GM19351 (cell line): ENCODE measurements around the gene SLC19A1.

Source experiments
- ATAC-seq: cut with Tn5 transposase; IDR thresholded peaks from one replicate; pipeline ENCODE4 v1.9.1; 2021; ENCODE audit warnings: mild to moderate bottlenecking, moderate library complexity; ENCODE audit not compliant: unreplicated experiment

The SLC19A1 gene

DNA sequence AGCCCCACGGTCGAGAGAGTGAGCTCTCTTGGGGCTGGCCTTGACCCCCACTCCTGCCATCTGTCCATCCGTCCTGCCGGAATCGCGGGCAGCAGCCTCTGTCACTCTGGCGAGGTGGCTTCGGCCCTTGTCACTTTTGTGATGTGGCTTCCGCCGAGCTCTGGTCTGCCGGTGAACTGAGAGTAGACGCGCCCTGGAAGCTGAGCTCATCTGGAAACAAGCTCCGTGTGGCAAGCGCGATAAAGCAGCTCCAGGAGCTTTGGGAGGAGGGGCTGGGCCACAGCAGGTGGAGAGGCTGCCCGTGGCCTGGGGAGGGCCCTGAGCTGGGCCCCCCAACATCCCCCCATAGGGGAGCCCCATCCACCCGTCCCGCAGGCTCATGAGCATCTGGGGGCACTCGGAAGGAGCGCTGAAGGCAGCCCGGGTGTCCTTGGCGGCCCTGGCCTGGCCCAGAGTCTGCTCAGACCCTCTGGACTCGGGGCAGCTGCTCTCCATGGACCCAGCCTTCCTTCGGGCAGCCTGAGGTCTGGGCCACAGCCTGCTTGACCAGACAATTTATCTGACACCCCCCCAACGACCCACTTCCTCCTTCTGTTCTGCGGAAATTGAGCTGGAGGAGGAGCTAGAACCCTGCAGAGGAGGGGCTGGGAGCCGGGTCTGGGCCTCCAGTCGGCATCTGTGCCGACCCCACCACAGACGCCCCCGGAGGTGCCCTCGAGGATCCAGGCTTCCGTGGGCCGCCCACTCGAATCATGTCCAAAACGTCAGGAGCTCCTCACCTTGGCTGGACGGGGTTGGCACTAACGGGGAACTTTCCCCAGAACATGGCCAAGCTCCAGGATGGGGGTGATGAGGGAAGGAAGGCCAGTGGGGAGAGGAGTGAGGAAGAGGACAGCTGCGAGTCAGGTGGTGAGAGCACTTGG is 59.1 kb downstream of the SLC19A1 start:
- no peak for ATAC-seq

DNA sequence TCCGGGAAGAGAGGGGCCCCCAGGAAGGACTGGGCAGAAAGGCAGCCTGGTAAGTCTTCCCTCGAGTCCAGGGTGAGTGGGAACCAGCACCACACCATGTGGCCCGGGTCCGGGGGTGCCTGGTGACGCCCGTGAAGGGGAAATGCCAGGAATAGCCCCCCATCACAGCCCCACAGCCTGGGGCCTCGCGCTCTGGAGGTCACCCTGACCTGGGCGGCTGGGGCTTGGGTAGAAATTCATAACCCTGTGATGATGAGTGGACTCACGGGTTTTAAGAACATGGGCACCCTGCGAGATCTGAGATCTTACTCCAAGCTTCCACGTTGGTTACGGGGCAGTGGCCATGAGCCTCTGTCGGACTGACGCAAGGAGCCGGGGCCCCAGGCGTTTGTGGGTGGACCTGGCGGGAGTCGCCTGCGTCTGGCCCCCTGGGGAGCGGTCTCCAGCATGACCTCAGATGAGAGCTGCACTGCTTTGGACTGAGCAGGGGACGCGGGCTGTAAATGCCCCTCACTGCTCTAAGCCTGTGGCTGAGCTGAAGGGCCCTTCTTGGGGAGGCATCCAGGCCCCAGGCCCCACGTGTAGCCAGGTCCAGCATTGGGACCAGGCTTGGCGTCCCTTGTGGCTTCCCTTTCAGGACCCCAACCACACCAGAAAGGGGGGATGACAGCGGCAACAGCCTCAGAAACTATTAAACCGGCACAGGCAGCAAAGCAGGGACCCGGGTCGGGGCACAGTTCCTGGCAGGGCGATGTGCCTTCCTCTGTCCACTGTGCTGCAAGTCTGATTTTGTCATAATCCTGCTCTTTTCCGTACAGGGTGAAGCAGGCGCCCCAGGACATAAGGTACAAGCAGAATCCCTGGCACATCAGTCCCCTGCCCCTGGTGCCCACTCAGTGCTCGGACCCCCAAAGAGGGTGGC is 60.0 kb downstream of the SLC19A1 start:
- no peak for ATAC-seq

DNA sequence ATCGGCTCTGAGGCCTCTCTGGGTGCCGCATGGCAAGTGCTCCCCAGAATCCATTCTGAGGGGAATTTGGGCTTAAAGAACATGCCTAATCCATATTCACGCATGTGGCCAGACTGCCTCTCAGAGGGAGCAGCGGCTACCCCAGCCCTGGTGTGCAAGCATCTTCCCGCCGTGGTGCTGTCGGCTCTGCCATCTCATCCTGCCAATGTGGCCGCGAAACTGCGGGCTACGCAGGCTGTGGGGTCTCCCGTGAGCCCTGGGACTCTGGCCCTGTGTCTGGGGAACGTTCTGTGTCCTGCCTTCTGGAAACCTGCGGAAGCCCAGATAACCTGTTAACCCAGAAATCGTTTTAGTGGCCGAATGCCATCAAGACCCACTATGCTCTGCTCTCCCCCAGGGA is 60.7 kb downstream of the SLC19A1 start:
- no peak for ATAC-seq

DNA sequence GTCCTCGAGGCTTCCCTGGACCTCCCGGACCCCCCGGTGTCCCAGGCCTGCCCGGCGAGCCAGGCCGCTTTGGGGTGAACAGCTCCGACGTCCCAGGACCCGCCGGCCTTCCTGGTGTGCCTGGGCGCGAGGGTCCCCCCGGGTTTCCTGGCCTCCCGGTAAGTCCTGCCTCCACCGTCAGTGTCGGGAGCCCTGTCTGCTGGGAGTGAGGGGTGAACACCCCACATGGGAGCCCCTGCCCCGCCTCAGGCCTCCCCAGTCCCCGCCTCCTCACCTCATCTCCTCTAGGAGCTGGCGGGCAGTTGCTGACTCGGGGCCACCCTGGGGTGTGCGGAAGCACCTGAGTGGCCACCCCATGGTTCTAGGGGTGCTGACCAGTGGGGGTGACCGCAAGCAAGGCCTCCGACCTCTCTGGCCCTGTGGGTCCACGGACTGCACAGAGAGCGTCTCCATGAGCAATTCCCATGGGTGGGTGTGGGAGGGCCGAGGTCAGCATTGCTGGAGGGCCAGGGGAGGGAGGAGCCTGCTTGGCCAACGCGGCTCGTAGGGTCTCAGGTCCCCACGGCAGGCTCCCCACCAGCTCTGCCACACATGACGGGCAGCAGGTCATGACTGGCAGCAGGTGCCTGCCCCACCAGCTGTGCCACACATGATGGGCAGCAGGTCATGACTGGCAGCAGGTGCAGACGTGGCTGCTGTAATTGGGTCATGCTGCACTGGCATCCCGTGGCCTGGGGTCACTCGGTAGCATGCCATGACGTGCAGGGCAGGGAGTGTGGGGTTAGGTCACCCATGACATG is 61.3 kb downstream of the SLC19A1 start:
- no peak for ATAC-seq

DNA sequence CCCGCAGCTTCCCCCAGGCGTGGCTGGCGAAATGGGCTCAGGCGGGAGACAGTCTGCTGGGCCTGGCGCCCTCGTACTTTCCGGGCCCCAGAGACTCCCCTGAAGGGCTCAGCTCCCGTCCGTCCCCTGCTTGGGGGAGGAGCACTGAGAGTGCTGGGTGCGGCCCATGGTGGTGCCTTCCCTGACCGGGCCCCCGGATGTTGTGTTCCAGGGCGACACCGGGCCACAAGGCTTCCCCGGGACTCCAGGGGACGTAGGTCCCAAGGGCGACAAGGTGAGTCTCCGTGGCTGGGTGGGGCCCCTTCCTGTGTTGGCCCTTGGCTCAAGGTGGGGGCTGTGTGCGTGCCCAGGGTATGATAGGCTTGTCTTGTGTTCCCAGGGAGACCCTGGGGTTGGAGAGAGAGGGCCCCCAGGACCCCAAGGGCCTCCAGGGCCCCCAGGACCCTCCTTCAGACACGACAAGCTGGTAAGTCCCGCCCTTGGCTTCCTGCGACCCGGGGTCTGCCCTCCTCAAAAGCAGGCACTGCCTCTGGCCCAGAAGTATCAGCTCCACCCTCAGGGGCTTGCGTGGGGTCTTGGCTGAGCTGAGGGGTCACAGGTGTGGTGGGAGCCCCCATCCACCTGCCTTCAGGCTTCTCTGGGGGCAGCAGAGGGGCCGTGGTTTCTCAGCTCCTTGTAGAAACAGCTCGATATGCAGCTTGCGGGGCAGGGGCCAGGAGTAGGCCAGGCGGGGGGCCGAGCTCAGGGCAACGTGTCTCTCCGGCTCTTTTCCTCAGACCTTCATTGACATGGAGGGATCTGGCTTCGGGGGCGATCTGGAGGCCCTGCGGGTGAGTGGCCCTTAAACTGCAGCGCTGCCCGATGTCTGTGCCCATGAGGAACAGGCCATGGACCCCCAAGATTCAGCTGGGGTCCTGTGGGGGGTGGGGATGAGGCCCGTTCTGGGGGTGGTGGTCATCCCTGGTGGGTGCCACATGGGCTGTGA is 62.3 kb downstream of the SLC19A1 start:
- no peak for ATAC-seq

DNA sequence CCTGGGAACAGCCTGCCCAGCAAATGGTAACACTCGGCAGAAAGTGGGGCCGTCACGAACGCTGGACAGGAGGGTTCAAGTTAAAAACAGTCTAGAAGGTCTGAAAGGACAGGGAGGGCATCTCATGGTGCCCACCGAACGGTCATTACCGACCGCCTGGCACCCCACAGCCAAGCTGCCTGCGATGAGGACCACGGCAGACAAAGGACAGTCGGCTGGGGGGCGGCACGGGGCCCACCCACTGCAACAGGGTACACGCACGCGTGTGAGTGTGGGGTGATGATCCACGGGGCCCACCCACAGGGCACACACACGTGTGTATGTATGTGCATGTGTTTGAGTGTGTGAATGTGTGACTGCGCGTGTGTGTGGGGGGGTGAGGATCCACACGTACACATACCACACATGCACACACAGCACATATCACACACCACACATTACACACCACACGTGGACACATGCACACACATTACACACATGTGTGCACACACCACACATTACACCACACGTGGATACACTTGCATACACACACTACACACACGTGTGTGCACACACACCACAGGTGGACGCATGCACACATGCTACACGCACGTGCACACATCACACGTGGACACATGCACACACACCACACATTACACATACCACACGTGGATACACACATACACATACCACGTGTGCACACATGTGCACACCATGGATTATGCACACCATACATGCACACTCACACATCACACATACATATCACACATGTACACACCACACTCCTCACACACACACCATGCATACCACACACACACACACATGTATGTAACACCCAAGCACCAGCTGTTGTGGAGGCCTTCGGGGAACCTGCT is 63.2 kb downstream of the SLC19A1 start:
- ATAC-seq, result no peak

DNA sequence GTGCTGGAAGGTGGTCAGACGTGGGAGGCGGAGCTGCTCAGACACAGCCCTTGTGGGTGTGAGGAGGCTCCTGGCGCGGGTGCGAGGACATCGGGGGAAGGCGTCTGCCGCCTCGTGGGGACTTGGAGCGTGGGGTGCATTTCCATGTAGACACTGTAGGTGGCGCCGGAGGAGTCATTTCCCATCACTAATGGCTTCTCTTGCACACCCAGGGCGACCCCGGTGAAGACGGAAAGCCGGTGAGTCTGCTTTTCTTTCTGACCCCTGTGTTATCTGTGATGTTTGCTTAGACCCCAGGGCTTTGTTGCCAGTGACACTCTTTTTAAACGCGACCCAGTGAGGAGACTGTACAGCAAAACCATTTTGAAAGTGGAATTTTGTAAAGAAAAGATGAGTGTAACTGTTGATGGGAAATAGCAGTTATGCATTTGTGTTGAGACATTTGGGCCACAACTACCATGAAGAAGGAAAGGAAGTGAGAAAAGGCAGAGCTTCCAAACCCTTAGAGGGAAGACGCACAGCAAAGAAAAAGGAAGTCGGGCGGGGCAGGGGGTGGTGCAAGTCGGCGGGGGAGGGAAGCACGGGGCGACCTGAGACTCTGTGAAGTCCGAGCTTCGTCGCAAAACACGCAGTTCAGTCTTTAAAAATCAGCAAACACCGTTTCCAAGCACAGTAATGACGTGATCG is 64.0 kb downstream of the SLC19A1 start:
- ATAC-seq, result no peak

DNA sequence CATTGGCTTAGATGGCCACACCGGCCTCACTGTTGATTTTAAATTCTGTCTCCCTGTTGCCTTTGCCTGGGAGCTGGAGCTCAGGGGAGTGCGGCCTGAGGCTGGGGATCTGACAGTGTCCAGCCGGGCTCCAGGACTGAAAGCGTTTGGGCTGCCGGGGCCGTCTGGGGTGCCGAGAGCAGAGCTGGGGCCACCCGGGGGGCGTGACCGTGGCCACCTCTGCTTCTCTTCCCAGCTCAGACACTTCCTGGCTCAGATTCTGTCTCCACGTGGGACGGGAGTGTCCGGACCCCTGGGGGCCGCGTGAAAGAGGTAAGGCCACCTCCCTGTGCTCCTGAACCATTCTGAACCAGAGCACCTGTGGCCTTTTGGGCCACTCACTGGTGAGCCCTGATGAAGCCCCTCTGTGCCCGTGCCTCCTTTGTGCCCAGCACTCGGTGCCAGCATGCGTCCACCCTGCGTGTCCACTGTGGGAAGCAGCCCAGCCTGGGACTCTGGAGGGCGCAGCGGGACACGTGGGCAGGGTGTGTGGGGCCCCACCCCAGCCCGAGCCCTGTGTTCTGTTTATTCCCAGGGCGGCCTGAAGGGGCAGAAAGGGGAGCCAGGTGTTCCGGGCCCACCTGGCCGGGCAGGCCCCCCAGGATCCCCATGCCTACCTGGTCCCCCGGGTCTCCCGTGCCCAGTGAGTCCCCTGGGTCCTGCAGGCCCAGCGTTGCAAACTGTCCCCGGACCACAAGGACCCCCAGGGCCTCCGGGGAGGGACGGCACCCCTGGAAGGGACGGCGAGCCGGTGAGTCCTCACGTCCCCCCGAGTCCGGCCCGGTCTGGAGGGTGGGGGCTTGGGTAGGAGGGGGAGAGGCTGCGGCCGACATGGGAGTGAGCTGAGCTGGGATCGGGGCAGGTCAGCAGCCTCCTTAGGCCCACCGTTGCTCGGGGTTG is 64.8 kb downstream of the SLC19A1 start:
- no peak for ATAC-seq

DNA sequence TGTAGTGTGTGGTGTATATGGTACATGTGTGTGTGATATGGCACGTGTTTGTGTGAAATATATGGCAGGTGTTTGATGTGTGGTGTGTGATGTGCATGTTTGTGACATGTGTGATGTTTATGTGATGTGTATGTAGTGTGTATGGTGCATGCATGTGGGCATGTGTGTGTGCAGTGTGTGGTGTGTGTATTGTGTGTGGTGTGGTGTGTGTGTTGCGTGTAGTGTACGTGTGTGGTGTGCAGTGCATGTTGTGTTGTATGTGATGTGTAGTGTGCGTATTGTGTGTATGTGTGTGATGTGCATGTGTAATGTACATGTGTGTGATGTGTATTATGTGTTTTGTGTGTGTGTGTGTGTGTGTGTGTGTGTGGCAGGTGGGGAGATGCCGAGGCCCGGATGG is 65.7 kb downstream of the SLC19A1 start:
- no peak for ATAC-seq

DNA sequence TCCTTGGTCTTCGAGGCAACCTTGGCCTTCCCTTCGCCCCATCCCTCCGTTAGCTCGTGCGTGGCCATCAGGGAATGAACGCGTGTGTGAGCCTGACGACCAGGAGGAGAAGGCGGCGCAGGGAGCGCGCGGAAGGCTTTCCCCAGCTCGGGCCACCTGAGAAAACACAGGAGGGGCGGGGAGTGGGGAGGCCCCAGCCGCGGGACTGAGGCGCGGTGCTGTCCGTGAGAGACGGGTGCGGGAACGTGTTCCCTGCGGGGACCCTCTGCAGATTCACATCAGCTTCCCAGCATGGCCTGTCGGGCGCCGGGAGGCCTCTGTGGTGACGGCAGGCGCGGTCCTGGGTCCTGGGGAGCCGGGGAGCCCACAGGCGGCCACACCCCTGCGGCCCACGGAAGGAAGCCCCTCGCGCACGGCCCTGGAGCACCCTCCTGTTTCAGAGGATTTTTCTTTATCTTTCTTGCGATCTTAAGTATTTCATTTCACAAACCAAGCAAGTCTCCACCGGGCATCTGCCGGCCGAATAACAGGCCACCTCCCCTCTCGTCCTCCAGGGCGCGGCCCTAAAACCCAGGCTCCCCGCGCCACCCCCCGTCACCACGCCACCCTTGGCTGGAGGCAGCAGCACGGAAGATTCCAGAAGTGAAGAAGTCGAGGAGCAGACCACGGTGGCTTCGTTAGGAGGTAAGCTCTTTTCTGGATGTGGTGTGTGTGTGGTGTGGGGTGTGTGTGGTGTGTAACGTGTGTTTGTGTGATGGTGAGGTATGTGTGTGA is 66.3 kb downstream of the SLC19A1 start:
- ATAC-seq, result no peak

DNA sequence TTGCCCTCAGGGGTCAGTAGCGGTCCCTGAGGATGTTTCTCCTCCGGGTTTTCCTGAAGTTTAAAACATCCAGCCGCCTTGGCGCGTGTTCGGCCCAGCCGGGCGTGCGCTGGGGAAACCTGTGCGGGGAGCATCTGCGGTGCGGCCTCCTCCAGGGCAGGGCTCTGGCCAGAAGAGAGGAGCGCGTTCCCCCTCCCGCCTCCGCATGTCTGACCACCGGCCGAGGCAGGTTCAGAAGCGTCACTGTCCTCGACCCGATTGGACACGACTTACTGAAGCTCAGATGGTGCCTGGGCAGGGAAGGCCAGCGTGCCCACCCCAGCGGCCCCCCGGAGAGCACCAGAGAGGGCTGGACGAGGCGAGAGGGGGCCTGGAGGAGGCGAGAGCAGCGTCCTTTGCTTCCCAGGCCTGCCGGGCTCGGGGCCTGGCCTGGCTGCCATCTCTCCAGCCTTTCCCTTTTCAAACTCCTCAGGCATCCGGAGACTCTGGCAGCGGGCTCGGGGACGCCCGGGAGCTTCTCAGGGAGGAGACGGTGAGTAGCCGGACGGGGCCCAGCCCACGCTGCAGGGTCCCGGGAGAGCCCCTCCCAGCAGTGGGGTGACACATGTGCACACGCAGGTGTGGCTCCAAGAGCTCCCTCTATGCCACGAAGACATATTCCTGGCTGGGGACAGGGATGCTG is 67.1 kb downstream of the SLC19A1 start:
- ATAC-seq, result no peak

DNA sequence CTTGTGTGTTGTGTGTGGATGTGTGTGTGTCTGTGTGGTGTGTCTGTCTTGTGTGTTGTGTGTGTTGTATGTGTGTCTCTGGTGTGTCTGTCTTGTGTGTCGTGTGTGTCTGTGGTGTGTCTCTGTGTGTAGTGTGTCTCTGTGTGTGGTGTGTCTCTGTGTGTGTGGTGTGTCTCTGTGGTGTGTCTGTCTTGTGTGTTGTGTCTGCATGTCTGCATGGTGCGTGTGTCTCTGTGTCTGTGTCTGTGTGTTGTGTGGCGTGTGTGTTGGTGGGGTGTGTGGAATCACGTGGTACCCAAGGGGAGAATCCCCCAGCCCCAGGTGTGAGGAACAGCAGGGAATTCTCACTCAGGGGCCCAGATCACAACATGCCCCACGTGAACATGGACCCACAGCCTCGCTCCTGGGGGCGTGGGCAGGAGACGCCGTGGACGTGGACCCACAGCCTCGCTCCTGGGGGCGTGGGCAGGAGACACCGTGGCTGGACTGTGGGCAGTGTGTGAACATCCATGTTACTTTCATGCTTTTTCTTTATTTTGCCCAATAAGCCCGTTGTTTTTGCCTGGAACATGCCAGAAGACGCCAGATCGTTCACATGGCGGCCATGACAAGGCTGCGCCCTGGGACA is 67.8 kb downstream of the SLC19A1 start:
- ATAC-seq, result no peak

DNA sequence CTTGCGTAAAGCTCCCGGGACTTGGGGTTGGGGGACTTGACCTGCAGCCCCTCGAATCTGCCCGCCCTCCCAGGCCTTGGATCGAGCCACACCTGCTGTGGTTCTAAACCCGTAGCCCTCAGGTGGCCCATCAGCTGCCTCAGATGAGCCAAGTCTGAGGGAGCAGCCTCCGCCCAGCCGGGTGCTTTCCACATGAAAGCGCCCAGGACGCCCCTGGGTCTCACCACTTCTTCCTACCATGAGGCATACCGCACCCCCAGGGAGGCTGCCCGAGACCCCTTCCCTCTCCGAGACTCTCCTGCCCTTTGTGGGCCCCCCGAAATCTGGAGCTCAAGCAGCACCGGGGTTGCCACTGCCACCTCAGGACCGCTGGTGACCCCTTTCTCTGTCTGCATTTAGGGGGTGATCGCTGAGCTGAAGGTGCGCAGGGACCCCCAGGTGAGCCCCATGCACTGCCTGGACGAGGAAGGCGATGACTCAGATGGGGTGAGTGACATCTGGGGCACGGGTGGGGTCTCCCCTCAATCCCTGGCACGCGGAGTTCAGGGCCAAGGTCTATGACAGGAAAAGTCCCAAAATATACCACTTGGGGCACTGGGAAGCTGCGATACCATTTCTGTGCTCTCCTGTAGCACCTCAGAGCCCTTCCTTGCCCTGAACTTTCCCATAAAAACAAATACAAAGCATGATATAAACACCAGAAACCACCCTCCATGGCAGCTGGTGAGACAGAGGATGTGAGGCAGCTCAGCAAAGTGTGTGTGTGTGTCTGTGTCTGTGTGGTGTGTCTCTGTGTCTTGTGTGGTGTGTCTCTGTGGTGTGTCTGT is 68.5 kb downstream of the SLC19A1 start:
- ATAC-seq, result no peak
